Activated naive CD4-positive, alpha-beta T cell treated with anti-CD3 and anti-CD28 coated beads, Interleukin-2, amount 50 U/mL, for 72 hours (primary cell): Measurements from ENCODE around the gene STON2. TPM values are rescaled to one million over a fixed set of nuclear protein-coding genes. Genes with fewer than 3 reads are reported as not detected.
A peak's percentile ranks its signal among the peaks of the same experiment; 100 is the strongest.

Source experiments
- ATAC-seq, 2 donors: fragments of 150-1000 bp; cut with Tn5 transposase; 2 replicates each; pipeline ENCODE4 v1.10.0; 2021; ENCODE audit warnings: mild to moderate bottlenecking in 2 of 2, moderate library complexity in 2 of 2
- DNase-seq, 2 donors: peaks; one replicate each; pipeline ENCODE4 v3.0.0; 2021 to 2022; ENCODE audit warnings: low spot score in 2 of 2
- H3K27ac Mint-ChIP-seq, 2 donors: one replicate each; pipeline ENCODE4 v1.8.0; 2022; ENCODE audit warnings: mild to moderate bottlenecking in 2 of 2, mixed read lengths in 2 of 2
- H3K36me3 Mint-ChIP-seq, 2 donors: one replicate each; pipeline ENCODE4 v1.8.0; 2022; ENCODE audit warnings: mixed read lengths in 2 of 2
- H3K9me3 Mint-ChIP-seq, 2 donors: one replicate each; pipeline ENCODE4 v1.8.0; 2022; ENCODE audit warnings: mixed read lengths in 2 of 2
- total RNA-seq, 2 donors: library from RNA; stranded (reverse); gene quantifications; one replicate each; pipeline ENCODE4 v1.2.3, GENCODE V29; 2022

Gene STON2
- total RNA-seq, 2 donors from 2014 or later, result 0.45 to 0.48 TPM

GRCh38 chr14:81211844-81212243 is 188.3 kb downstream of the STON2 start:
- no peak for DNase-seq

More at GRCh38 chr14:81211844-81212243, 188.3 kb downstream of the STON2 start:
- ATAC-seq, result peak in 1 of 2 donors; percentile 43
- H3K36me3 Mint-ChIP-seq, result peaks cover 0 to 37% of the 10 kb centered on the region in 2 donors
- H3K27ac Mint-ChIP-seq, result no peak overlapping the region
- H3K9me3 Mint-ChIP-seq, result no peaks in the 10 kb centered on the region

Other genes with a start within 250 kb of the STON2 start
- 10 to 100 TPM; 38.7 to 57.9 TPM for gene GTF2A1, start 179.4 kb downstream of the STON2 start, total RNA-seq
- 10 to 100 TPM; 46.8 to 67.1 TPM for gene SEL1L, start 133.5 kb upstream of the STON2 start, total RNA-seq